Measurements from ENCODE around the gene CBLB. TPM values are rescaled to one million over a fixed set of nuclear protein-coding genes. Genes with fewer than 3 reads are reported as not detected.

CBLB gene
- total RNA-seq, 1 experiment from 2014 or later: 98.8 TPM

DNA sequence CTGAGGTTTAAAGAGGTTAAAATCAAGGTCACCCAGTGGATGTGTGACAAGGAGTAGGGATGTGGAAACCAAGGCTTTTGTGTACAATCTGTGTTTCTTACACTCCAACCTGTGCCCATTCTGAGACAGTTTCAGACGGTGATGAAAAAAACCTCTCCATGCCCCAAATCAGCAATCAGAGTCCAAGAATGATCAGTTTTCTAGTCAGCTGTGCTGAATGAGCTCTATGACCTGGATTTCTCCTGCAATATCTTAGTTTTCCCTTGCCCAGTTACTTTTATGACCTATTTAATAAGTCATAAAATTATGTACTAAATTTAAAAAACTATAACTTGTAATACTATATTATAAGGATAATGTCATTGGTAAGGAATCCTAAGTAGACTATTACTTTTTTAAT is 37.5 kb upstream of the CBLB start:
- Histone ChIP-seq H3K27me3 (ENCODE audit: low read length) (no peaks in the 10 kb centered on the region), H4K20me1 (ENCODE audit: insufficient read depth, low read depth, low read length) (no peaks in the 10 kb centered on the region), H3K4me1 (ENCODE audit: low read length) (peaks cover 6% of the 10 kb centered on the region; the same call in 1 of the 2 replicates), H3K9me2 (replicated peaks; ENCODE audit: insufficient read depth, low read length) (no peaks in the 10 kb centered on the region), H3K27ac (ENCODE audit: low read length) (no peak overlapping the region), H3K4me2 (ENCODE audit: low read depth, low read length, poor library complexity, severe bottlenecking) (no peak overlapping the region), H3K36me3 (ENCODE audit: insufficient read depth, low read length) (no peaks in the 10 kb centered on the region), H3K79me2 (ENCODE audit: low read length) (no peaks in the 10 kb centered on the region), H3K9ac (ENCODE audit: low read length) (no peak overlapping the region), H3K4me3 (ENCODE audit: low read length) (no peak overlapping the region), H3K9me3 (ENCODE audit: low read length) (no peaks in the 10 kb centered on the region), H2AFZ (ENCODE audit: low read length) (no peak overlapping the region)
- no peak for DNase-seq

DNA sequence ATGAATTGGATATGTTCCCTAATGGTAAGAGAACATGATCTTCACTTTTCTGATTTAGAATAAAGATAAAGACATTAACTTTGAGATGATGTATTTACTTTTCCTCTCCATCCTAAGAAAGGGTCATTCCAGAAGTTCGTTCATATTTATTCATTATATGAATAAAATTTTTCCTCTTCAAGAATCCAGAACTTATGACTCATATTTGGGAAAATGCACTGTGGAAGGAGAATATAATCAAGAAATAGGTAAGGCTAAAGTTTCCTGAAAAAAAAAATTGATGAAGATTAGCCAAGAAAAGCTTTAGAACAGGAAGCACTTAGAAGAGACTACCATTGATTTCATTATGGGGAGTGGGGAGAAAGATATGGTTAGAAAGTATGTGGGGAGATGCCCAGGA is 36.5 kb upstream of the CBLB start:
- no peaks in the 10 kb centered on the region for H3K36me3 ChIP-seq (ENCODE audit: insufficient read depth, low read length)
- H3K9me3 ChIP-seq (ENCODE audit: low read length): no peaks in the 10 kb centered on the region
- H3K4me2 ChIP-seq (ENCODE audit: low read depth, low read length, poor library complexity, severe bottlenecking): no peak overlapping the region
- H3K27me3 ChIP-seq (ENCODE audit: low read length): no peaks in the 10 kb centered on the region
- no peaks in the 10 kb centered on the region for H3K79me2 ChIP-seq (ENCODE audit: low read length)
- no peak overlapping the region for H3K4me3 ChIP-seq (ENCODE audit: low read length)
- no peak overlapping the region for H3K9ac ChIP-seq (ENCODE audit: low read length)
- no peaks in the 10 kb centered on the region for H3K9me2 ChIP-seq (replicated peaks; ENCODE audit: insufficient read depth, low read length)
- peaks cover 6% of the 10 kb centered on the region; the same call in 1 of the 2 replicates for H3K4me1 ChIP-seq (ENCODE audit: low read length)
- H3K27ac ChIP-seq (ENCODE audit: low read length): no peak overlapping the region
- DNase-seq: no peak
- no peaks in the 10 kb centered on the region for H4K20me1 ChIP-seq (ENCODE audit: insufficient read depth, low read depth, low read length)
- no peak overlapping the region for H2AFZ ChIP-seq (ENCODE audit: low read length)

DNA sequence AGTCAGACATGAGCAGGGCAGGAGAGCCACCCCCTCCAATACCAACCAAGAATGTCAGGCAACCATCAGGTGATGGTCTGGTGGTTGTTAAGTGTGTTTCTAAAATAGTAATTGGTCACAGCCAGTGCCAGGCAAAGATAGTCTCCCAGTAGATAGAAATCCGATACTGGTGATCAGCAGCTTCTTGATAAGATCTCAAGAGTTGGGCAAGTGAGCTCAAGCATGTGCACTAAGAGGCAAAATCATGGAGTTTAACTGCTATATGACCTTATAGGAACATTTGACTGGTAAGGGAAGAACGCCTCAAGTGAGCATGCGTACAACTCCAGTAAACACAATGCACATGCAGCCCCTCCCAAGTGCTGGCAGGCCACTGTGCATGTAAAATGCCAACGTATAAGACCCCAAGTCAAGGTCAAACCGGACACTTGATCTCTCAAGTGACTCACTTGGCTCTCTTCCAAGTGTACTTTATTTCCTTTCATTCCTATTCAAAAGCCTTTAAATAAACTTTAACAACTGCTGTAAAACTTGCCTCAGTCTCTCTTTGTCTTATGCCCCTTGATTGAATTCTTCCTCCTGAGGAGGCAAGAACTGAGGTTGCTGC is 36.0 kb upstream of the CBLB start:
- H4K20me1 ChIP-seq (ENCODE audit: insufficient read depth, low read depth, low read length): no peaks in the 10 kb centered on the region
- H3K9ac ChIP-seq (ENCODE audit: low read length): no peak overlapping the region
- H3K27me3 ChIP-seq (ENCODE audit: low read length): no peaks in the 10 kb centered on the region
- H3K4me2 ChIP-seq (ENCODE audit: low read depth, low read length, poor library complexity, severe bottlenecking): no peak overlapping the region
- DNase-seq: no peak
- H3K4me3 ChIP-seq (ENCODE audit: low read length): no peak overlapping the region
- no peak overlapping the region for H3K27ac ChIP-seq (ENCODE audit: low read length)
- peaks cover 6% of the 10 kb centered on the region; the same call in 1 of the 2 replicates for H3K4me1 ChIP-seq (ENCODE audit: low read length)
- H3K79me2 ChIP-seq (ENCODE audit: low read length): no peaks in the 10 kb centered on the region
- H3K9me2 ChIP-seq (replicated peaks; ENCODE audit: insufficient read depth, low read length): no peaks in the 10 kb centered on the region
- H3K9me3 ChIP-seq (ENCODE audit: low read length): no peaks in the 10 kb centered on the region
- H2AFZ ChIP-seq (ENCODE audit: low read length): no peak overlapping the region
- no peaks in the 10 kb centered on the region for H3K36me3 ChIP-seq (ENCODE audit: insufficient read depth, low read length)

DNA sequence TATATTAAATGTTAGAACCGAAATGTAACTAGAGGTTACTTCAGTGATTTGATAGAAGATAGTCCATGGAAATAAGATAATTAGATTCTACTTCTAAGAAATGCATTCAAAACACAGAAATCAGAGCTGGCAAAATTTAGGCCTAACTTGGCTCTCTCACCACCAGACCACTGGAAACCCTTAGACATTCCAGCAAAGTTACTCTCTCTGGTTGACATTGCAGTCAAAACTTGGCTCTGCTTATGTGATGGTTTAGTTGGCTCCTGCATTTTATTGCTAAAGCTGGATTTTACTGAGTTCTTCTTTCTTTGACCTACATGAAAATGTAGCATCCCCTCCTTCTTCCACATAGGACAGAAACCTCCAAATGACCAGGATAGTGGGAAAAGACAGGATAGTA is 35.4 kb upstream of the CBLB start:
- no peak for DNase-seq
- Histone ChIP-seq H3K36me3 (ENCODE audit: insufficient read depth, low read length) (no peaks in the 10 kb centered on the region), H3K9me2 (replicated peaks; ENCODE audit: insufficient read depth, low read length) (no peaks in the 10 kb centered on the region), H4K20me1 (ENCODE audit: insufficient read depth, low read depth, low read length) (no peaks in the 10 kb centered on the region), H3K27me3 (ENCODE audit: low read length) (no peaks in the 10 kb centered on the region), H3K4me1 (ENCODE audit: low read length) (peaks cover 6% of the 10 kb centered on the region; the same call in 1 of the 2 replicates), H3K79me2 (ENCODE audit: low read length) (no peaks in the 10 kb centered on the region), H2AFZ (ENCODE audit: low read length) (no peak overlapping the region), H3K4me2 (ENCODE audit: low read depth, low read length, poor library complexity, severe bottlenecking) (no peak overlapping the region), H3K4me3 (ENCODE audit: low read length) (no peak overlapping the region), H3K27ac (ENCODE audit: low read length) (no peak overlapping the region), H3K9ac (ENCODE audit: low read length) (no peak overlapping the region), H3K9me3 (ENCODE audit: low read length) (no peaks in the 10 kb centered on the region)

DNA sequence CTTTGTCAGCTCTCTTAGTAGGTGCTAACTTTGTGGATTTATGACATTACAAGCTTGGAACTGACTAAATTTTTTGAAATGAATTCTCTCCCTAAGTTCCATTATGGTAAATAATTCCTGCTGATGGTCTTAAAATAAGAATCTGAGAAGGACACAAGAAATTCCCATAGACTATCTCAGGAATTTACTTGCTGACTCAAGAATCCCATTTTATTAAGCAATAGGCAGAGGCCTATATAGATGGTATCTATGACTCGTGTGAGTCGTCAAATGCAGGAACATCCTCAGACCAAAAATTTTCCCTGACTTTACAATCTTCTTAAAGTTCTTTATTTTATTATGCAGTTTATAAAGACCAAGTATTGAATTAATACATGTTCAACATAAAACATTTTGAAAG is 30.7 kb upstream of the CBLB start:
- Histone ChIP-seq H3K36me3 (ENCODE audit: insufficient read depth, low read length) (no peaks in the 10 kb centered on the region), H3K79me2 (ENCODE audit: low read length) (no peaks in the 10 kb centered on the region), H2AFZ (ENCODE audit: low read length) (no peak overlapping the region)

DNA sequence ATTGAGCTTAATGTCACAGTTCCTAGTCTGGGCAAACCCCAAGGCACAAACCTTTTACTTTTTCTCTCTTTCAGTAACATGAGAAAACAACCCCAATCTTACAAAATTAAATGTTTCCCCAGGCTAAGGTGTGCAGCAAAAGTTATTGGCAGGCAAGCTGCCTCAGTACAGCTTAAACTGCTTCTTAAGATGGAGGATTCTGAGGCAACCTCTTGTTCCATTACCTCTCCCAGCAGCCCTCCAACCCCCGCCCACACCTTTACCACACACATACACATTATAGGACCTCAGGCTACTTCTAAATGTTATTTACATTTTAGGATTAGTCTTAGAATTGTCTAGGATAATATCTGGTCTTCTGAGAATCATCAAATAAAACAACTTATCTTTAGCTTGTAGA is 22.3 kb upstream of the CBLB start:
- Histone ChIP-seq H3K79me2 (ENCODE audit: low read length) (no peaks in the 10 kb centered on the region), H3K4me3 (ENCODE audit: low read length) (no peak overlapping the region), H3K9me3 (ENCODE audit: low read length) (no peaks in the 10 kb centered on the region), H3K9me2 (replicated peaks; ENCODE audit: insufficient read depth, low read length) (no peaks in the 10 kb centered on the region), H3K36me3 (ENCODE audit: insufficient read depth, low read length) (no peaks in the 10 kb centered on the region), H3K9ac (ENCODE audit: low read length) (no peak overlapping the region), H3K4me2 (ENCODE audit: low read depth, low read length, poor library complexity, severe bottlenecking) (no peak overlapping the region), H3K4me1 (ENCODE audit: low read length) (peaks cover 8% of the 10 kb centered on the region), H4K20me1 (ENCODE audit: insufficient read depth, low read depth, low read length) (no peaks in the 10 kb centered on the region), H2AFZ (ENCODE audit: low read length) (no peak overlapping the region; the same call in 1 of the 2 replicates), H3K27ac (ENCODE audit: low read length) (no peak overlapping the region), H3K27me3 (ENCODE audit: low read length) (no peaks in the 10 kb centered on the region)
- DNase-seq: no peak

More for the DNA sequence above, 30.7 kb upstream of the CBLB start:
- H3K9me2 ChIP-seq (replicated peaks; ENCODE audit: insufficient read depth, low read length): no peaks in the 10 kb centered on the region
- H3K9me3 ChIP-seq (ENCODE audit: low read length): no peaks in the 10 kb centered on the region
- no peak overlapping the region for H3K9ac ChIP-seq (ENCODE audit: low read length)
- no peak overlapping the region for H3K27ac ChIP-seq (ENCODE audit: low read length)
- H3K4me2 ChIP-seq (ENCODE audit: low read depth, low read length, poor library complexity, severe bottlenecking): no peak overlapping the region
- H3K4me3 ChIP-seq (ENCODE audit: low read length): no peak overlapping the region
- no peaks in the 10 kb centered on the region for H3K27me3 ChIP-seq (ENCODE audit: low read length)
- H3K4me1 ChIP-seq (ENCODE audit: low read length): peaks cover 1% of the 10 kb centered on the region; the same call in 1 of the 2 replicates
- no peaks in the 10 kb centered on the region for H4K20me1 ChIP-seq (ENCODE audit: insufficient read depth, low read depth, low read length)
- DNase-seq: no peak

DNA sequence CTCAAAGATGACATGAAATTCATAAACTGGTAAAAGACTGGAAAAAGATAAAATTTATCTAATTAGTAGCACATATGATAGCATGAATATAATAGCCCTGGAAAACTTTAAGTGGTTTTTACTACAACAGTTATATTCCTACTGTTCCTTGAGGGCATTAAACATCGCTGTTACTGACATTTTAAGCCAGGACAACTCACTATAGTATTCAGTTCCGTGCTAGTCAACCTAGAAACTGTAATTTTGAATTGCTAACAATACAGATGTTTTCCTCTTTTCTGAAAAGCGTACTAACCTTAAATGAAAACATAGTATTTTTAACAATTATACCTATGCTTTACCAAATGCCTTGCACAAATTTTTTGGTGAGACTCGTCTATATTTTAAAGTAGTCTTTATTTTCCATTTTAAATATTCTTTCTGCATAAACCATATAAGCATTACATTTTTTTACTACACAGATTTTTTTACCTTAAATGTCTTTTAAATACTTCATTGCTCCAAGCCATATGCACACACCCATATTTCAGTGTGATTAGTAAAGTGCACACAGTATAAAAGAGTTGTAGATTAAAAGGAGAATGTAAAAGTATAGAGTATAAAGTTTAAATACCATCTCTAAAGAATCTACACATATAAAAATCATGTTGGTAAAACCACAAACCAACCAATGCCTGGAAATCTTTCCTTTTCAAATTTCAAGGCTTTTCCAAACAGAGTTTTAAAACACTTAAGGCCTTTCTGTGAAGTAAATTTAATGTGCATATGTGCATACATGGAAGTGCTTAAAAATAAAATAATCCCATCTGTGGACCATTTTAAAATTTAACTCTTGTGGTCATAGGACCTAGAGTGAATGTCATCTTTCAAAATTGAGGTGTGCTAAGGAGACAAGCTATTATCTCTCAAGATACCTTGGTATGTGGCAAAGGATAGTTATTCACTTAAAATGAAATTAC is 20.1 kb upstream of the CBLB start:
- Histone ChIP-seq H3K27ac (ENCODE audit: low read length) (no peak overlapping the region), H3K4me1 (ENCODE audit: low read length) (peaks cover under 1% of the 10 kb centered on the region; the same call in 1 of the 2 replicates), H3K27me3 (ENCODE audit: low read length) (no peaks in the 10 kb centered on the region), H3K9ac (ENCODE audit: low read length) (no peak overlapping the region), H3K4me2 (ENCODE audit: low read depth, low read length, poor library complexity, severe bottlenecking) (no peak overlapping the region), H3K9me3 (ENCODE audit: low read length) (no peaks in the 10 kb centered on the region), H4K20me1 (ENCODE audit: insufficient read depth, low read depth, low read length) (no peaks in the 10 kb centered on the region), H3K79me2 (ENCODE audit: low read length) (no peaks in the 10 kb centered on the region), H3K4me3 (ENCODE audit: low read length) (no peak overlapping the region), H3K9me2 (replicated peaks; ENCODE audit: insufficient read depth, low read length) (no peaks in the 10 kb centered on the region), H3K36me3 (ENCODE audit: insufficient read depth, low read length) (no peaks in the 10 kb centered on the region), H2AFZ (ENCODE audit: low read length) (no peak overlapping the region)
- DNase-seq: no peak

DNA sequence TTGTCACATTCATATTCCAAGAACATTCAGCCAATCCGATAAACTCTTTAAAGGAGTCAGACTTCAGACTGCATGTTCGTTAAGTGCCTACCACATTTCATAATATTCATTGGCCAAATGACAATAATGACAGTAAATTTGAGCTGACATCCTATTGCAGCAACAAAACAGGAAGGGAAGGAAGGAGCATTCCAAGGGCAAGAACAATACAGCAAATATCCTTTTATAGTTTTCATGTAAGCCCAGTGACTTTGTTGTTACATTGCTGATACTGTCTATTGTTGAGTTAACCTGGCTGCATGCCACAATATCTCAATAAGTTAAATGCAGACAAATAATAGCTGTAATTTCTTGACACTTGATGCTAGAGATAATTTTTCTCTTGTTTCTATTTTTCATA is 16.4 kb upstream of the CBLB start:
- no peak overlapping the region for H3K27ac ChIP-seq (ENCODE audit: low read length)
- H3K9ac ChIP-seq (ENCODE audit: low read length): no peak overlapping the region
- H3K4me1 ChIP-seq (ENCODE audit: low read length): peaks cover 9% of the 10 kb centered on the region
- H3K79me2 ChIP-seq (ENCODE audit: low read length): no peaks in the 10 kb centered on the region
- H3K9me2 ChIP-seq (replicated peaks; ENCODE audit: insufficient read depth, low read length): no peaks in the 10 kb centered on the region
- H3K9me3 ChIP-seq (ENCODE audit: low read length): no peaks in the 10 kb centered on the region
- no peaks in the 10 kb centered on the region for H4K20me1 ChIP-seq (ENCODE audit: insufficient read depth, low read depth, low read length)
- no peaks in the 10 kb centered on the region for H3K27me3 ChIP-seq (ENCODE audit: low read length)
- no peaks in the 10 kb centered on the region for H3K36me3 ChIP-seq (ENCODE audit: insufficient read depth, low read length)
- no peak overlapping the region for H2AFZ ChIP-seq (ENCODE audit: low read length)
- no peak overlapping the region for H3K4me2 ChIP-seq (ENCODE audit: low read depth, low read length, poor library complexity, severe bottlenecking)
- DNase-seq: no peak
- no peak overlapping the region for H3K4me3 ChIP-seq (ENCODE audit: low read length)
